Uterus (tissue), 4 donors: ENCODE data around the gene CACNA2D4. TPM values are rescaled to one million over a fixed set of nuclear protein-coding genes. Genes with fewer than 3 reads are reported as not detected.

Experiments
- DNase-seq, 2 donors: peaks; one replicate each; pipeline ENCODE4 v3.0.0-alpha.2; 2019 to 2020
- H3K27ac ChIP-seq, 2 donors: fragments of 200-600 bp; sonication (generic); 1 replicate in 1 of 2; 2 replicates in 1 of 2; pipeline ENCODE4 v1.5.1; 2016 to 2018
- H3K27me3 ChIP-seq, 2 donors: fragments of 200-600 bp; sonication (generic); one replicate each; pipeline ENCODE4 v1.5.1; 2018 to 2019; ENCODE audit warnings: control low read depth in 1 of 2
- H3K36me3 ChIP-seq, 2 donors: fragments of 200-600 bp; sonication (generic); one replicate each; pipeline ENCODE4 v1.5.1; 2019; ENCODE audit warnings: control low read depth in 1 of 2
- H3K4me1 ChIP-seq, 2 donors: fragments of 200-600 bp; sonication (generic); one replicate each; pipeline ENCODE4 v1.5.1; 2018 to 2019; ENCODE audit warnings: control low read depth in 1 of 2
- H3K4me3 ChIP-seq, 2 donors: fragments of 200-600 bp; sonication (generic); 1 replicate in 1 of 2; 2 replicates in 1 of 2; pipeline ENCODE4 v1.5.1; 2018 to 2019; ENCODE audit warnings: mild to moderate bottlenecking in 1 of 2
- H3K9me3 ChIP-seq, 2 donors: fragments of 200-600 bp; sonication (generic); one replicate each; pipeline ENCODE4 v1.5.1; 2019; ENCODE audit warnings: control low read depth in 1 of 2
- CTCF ChIP-seq, 4 experiments: fragments of 200-600 bp in 2 of 4; fragments of 450-650 bp in 2 of 4; sonication (generic) in 2 of 4; IDR thresholded peaks; one replicate each; pipeline ENCODE4 v1.5.1; 2016 to 2019; ENCODE audit warnings: antibody characterized with exemption in 4 of 4, mild to moderate bottlenecking in 2 of 4, moderate library complexity in 1 of 4
- POLR2A ChIP-seq, 2 donors: fragments of 450-650 bp; IDR thresholded peaks; one replicate each; pipeline ENCODE4 v1.6.1; 2016; ENCODE audit warnings: antibody characterized with exemption in 2 of 2, mild to moderate bottlenecking in 1 of 2, moderate library complexity in 1 of 2
- intact Hi-C: fragments of 100-400 bp; cut with DNase I; formaldehyde crosslinking; loops from one replicate; pipeline ENCODE4 v1.15.1; 2023; ENCODE audit warnings: low total_unique reads
- total RNA-seq, 4 donors: library from RNA; depleted of rRNA in 3 of 4; stranded (reverse); fragments of >200 nt in 3 of 4; gene quantifications; one replicate each; pipeline versions ENCODE4 v1.1.0 to v1.2.4, GENCODE V29; 2014 to 2023
- donor health status: DM: yes; HTN: yes; CAD: no.

Gene CACNA2D4
- total RNA-seq, 4 donors from 2014 or later, result 2.6 to 4.1 (median 4.0) TPM; not detected in 1

- DNase-seq, result no peak
- Histone ChIP-seq H3K4me1 (no peaks in the 10 kb centered on the region), H3K9me3 (no peaks in the 10 kb centered on the region), H3K27ac (no peak overlapping the region), H3K36me3 (no peaks in the 10 kb centered on the region), H3K27me3 (no peaks in the 10 kb centered on the region), H3K4me3 (no peak overlapping the region)
- intact Hi-C loops, result no loop called here
- TF ChIP-seq CTCF (IDR thresholded peaks at IDR 0.05), result no peak
- no peak for TF ChIP-seq POLR2A (IDR thresholded peaks at IDR 0.05)
These were observed 39.8 kb downstream of the CACNA2D4 start for GRCh38 chr12:1878695-1879094.

DNA sequence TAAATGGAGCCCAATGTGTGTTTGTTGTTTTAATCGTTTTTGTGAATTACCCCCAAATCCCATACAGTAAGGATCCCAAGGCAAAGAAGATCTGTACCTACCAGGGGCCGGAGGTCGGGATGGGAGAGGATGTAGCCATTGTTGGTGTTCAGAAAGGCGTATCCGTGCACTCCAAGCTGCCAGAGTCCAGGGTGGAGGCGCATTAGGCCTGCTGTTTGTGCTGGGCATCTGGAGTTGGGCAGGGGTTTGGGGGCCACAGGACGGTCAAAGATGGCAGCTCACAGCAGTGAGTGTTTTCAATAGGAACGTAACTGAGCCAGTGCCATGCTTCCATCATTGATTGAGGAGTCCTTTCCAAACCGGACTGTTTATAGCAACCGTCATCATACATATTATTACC is 40.2 kb downstream of the CACNA2D4 start:
- no peaks in the 10 kb centered on the region for H3K4me1 ChIP-seq
- H3K36me3 ChIP-seq, result no peaks in the 10 kb centered on the region
- no peaks in the 10 kb centered on the region for H3K9me3 ChIP-seq
- no peak overlapping the region for H3K4me3 ChIP-seq
- DNase-seq, result no peak
- TF ChIP-seq CTCF (IDR thresholded peaks at IDR 0.05), result no peak
- TF ChIP-seq POLR2A (IDR thresholded peaks at IDR 0.05), result no peak
- no peak overlapping the region for H3K27ac ChIP-seq
- intact Hi-C loops, result no loop called here
- H3K27me3 ChIP-seq, result no peaks in the 10 kb centered on the region

DNA sequence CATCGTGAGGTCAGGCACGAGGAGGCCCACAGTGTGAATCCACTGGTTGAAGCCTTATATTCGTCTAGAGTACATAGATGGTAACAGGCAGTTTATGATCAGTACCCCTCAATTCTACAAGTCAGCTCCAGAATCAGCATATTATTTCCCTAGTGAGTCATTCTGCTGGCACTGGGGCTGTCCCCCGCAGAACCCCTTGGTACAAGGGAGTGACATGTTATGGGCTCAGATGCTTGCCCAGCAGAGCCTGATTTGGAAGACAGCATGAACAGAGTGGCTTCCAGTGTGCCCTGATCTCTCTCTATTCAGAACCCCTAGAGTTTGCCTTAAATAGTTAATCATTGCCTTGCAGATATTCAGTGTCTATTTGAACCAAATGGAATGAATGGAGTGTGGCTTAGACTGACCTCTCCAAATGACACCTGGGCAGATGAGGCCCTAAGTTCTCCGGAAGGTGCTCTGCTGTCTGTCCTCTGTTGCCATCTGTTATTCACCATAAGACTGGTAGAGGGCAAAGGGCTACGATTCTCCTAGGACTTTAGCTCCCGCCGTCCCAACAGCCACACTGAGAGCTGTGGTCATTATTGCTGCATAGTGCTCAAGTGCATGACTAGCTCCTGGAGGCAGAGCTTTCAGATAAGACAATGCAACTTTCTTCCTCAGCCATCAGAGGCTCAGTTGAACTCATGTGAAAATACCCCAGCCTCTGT is 41.1 kb downstream of the CACNA2D4 start:
- Histone ChIP-seq H3K36me3 (no peaks in the 10 kb centered on the region), H3K27me3 (no peaks in the 10 kb centered on the region), H3K4me1 (no peaks in the 10 kb centered on the region), H3K27ac (no peak overlapping the region), H3K4me3 (no peak overlapping the region), H3K9me3 (no peaks in the 10 kb centered on the region)
- DNase-seq, result no peak
- intact Hi-C loops, result no loop called here
- no peak for TF ChIP-seq POLR2A (IDR thresholded peaks at IDR 0.05)
- no peak for TF ChIP-seq CTCF (IDR thresholded peaks at IDR 0.05)

DNA sequence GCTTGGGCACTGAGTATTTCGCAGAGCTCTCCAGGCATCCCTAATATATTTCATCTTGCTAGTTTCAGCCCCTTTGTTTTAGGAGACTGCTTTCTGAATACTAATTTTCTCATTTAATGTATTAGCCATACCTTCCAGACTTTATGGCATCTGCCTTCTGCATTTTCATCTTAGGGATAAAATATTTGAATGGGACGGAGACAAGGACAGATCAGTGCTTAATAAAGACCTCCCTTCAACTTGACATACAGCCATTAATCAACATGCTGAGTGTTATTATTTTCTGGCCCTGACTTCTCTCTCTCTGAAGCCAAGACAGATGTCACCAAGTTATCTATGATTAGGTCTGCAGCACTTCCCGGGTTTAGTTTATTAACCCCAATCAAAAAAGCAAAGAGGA is 42.4 kb downstream of the CACNA2D4 start:
- intact Hi-C loops, result no loop called here
- no peaks in the 10 kb centered on the region for H3K27me3 ChIP-seq
- H3K4me1 ChIP-seq, result no peaks in the 10 kb centered on the region
- TF ChIP-seq CTCF (IDR thresholded peaks at IDR 0.05) (no peak), POLR2A (IDR thresholded peaks at IDR 0.05) (no peak)
- no peaks in the 10 kb centered on the region for H3K9me3 ChIP-seq
- no peak overlapping the region for H3K4me3 ChIP-seq
- no peak for DNase-seq
- H3K27ac ChIP-seq, result no peak overlapping the region
- H3K36me3 ChIP-seq, result no peaks in the 10 kb centered on the region

DNA sequence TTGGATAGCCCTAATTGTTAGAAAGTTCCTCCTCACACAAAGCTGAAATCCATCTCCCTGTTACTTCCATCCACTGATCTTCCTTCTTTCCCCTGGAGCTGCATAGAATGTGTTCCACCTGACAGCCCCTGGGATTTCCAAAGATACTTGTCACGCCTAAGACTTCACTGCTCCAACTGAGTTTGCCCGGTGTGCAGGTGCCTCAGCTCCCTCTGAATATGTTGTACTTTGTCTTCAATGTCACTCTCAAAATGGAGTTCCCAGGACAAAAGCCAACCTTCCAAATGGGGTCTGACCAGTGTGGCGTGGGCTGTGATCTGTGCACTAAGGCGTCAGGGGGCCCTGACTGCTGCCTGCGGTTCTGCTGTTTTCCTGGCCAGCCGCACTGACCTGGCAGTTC is 42.8 kb downstream of the CACNA2D4 start:
- DNase-seq, result no peak
- Histone ChIP-seq H3K9me3 (no peaks in the 10 kb centered on the region), H3K27ac (no peak overlapping the region), H3K4me3 (no peak overlapping the region), H3K27me3 (no peaks in the 10 kb centered on the region), H3K36me3 (no peaks in the 10 kb centered on the region), H3K4me1 (no peaks in the 10 kb centered on the region)
- TF ChIP-seq POLR2A (IDR thresholded peaks at IDR 0.05), result no peak
- TF ChIP-seq CTCF (IDR thresholded peaks at IDR 0.05), result no peak
- intact Hi-C loops, result no loop called here
